AG04450 (cell line): ENCODE data around the gene HOXB7. TPM values are rescaled to one million over a fixed set of nuclear protein-coding genes. Genes with fewer than 3 reads are reported as not detected.

Experiments used
- CTCF ChIA-PET: fragments of 300-600, 350-600 bp; formaldehyde crosslinking; extraction: SDS; loops from one replicate; lab custom pipeline; 2022; ENCODE audit warnings: antibody characterized with exemption, inconsistent platforms; lab: Charles Lee
- POLR2A ChIA-PET: fragments of 350-600 bp; formaldehyde crosslinking; extraction: SDS; loops from one replicate; lab custom pipeline; 2021; ENCODE audit warnings: antibody characterized with exemption, inconsistent platforms; lab: Yijun Ruan, JAX
- DNase-seq: peaks from one replicate; pipeline ENCODE4 v3.0.0-alpha.2; 2011; ENCODE audit warnings: low read depth, low spot score
- H3K27ac ChIP-seq: one replicate; pipeline ENCODE4 v1.5.1; 2012; ENCODE audit warnings: low read depth, low read length, control low read depth
- H3K27me3 ChIP-seq: one replicate; pipeline ENCODE4 v1.6.0; 2012; ENCODE audit warnings: low read length; ENCODE audit not compliant: control insufficient read depth, insufficient read depth
- H3K4me3 ChIP-seq: 2 replicates; pipeline ENCODE4 v1.5.1; 2011; ENCODE audit warnings: mild to moderate bottlenecking, low read depth, low read length, control low read depth
- H3K9me3 ChIP-seq: 2 replicates; pipeline ENCODE4 v1.5.1; 2012; ENCODE audit warnings: low read length; ENCODE audit not compliant: control insufficient read depth, insufficient read depth
- CTCF ChIP-seq: IDR thresholded peaks from 2 replicates; pipeline ENCODE4 v1.5.1; 2011; ENCODE audit warnings: low read depth, low read length, control low read depth, inconsistent platforms
- polyA plus RNA-seq: library from polyadenylated mRNA; depleted of rRNA; stranded (reverse); fragments of >200 nt; gene quantifications from 2 replicates; pipeline ENCODE4 v1.2.3, GENCODE V29; 2011; rRNA removed
- small RNA-seq: library from RNA; depleted of rRNA; stranded (forward); fragments of <200 nt; gene quantifications from one replicate; pipeline ENCODE3, GENCODE V24; 2012; ENCODE audit warnings: low read depth; ENCODE audit not compliant: insufficient read length

Gene HOXB7
- polyA plus RNA-seq, 1 experiment = 11.3 TPM

GRCh38 chr17:48558831-48559121 lies 52.0 kb downstream of the HOXB7 start:
- Histone ChIP-seq H3K9me3 (no peaks in the 10 kb centered on the region; the same call in 1 of the 2 replicates), H3K4me3 (peak overlapping the region; percentile 54), H3K27me3 (no peaks in the 10 kb centered on the region), H3K27ac (peak overlapping the region; percentile 88)
- ChIA-PET POLR2A (no interaction called here), CTCF (interaction anchor here (1.2 kb wide), 1 partner anchor 207 kb away, joined by 4 read pairs; no protein-coding TSS in a partner anchor)
- DNase-seq = no peak
- no peak for TF ChIP-seq CTCF

- ChIA-PET POLR2A (interaction anchor here (0.6 to 4.9 kb wide), 6 partner anchors 9 to 75 kb away, joined by 3 to 40 read pairs (median 7); partner anchors contain the start of gene HOXB3), CTCF (interaction anchor here (0.6 to 0.9 kb wide), 2 partner anchors 35 to 66 kb away, joined by 3 read pairs; partner anchors contain the start of gene HOXB5)
- Histone ChIP-seq H3K4me3 (peak overlapping the region; percentile 54), H3K27ac (peak overlapping the region; percentile 88), H3K27me3 (no peaks in the 10 kb centered on the region), H3K9me3 (no peaks in the 10 kb centered on the region; the same call in 1 of the 2 replicates)
- no peak for DNase-seq
- no peak for TF ChIP-seq CTCF
Observed at GRCh38 chr17:48558057-48558830, 52.6 kb downstream of the HOXB7 start.

Small RNA genes within 50 kb of the gene (small RNA-seq; reads per million reads assigned to genes)
- not detected for gene MIR196A1

Other genes with a start within 250 kb of the HOXB7 start
- gene SKAP1, start 180.8 kb downstream of the HOXB7 start, polyA plus RNA-seq = not detected in 2 replicates
- not detected in 2 replicates for gene HOXB1, start 80.0 kb downstream of the HOXB7 start, polyA plus RNA-seq
- gene HOXB2, start 65.9 kb downstream of the HOXB7 start, polyA plus RNA-seq = 16.3 and 17.9 TPM in 2 replicates
- 5.8 and 6.1 TPM in 2 replicates for gene HOXB4, start 32.7 kb downstream of the HOXB7 start, polyA plus RNA-seq
- 28.3 and 33.0 TPM in 2 replicates for gene HOXB3, start 20.8 kb downstream of the HOXB7 start, polyA plus RNA-seq
- 9.4 and 9.8 TPM in 2 replicates for gene HOXB5, start 17.2 kb downstream of the HOXB7 start, polyA plus RNA-seq
- 15.4 and 20.4 TPM in 2 replicates for gene HOXB6, start 6.0 kb downstream of the HOXB7 start, polyA plus RNA-seq
- gene HOXB8, start 4.3 kb upstream of the HOXB7 start, polyA plus RNA-seq = 0.87 and 0.97 TPM in 2 replicates
- gene HOXB9, start 15.3 kb upstream of the HOXB7 start, polyA plus RNA-seq = 0.02 TPM in 1 of 2 replicates, not detected in the other
- not detected in 2 replicates for gene PRAC1, start 111.5 kb upstream of the HOXB7 start, polyA plus RNA-seq
- gene PRAC2, start 112.2 kb upstream of the HOXB7 start, polyA plus RNA-seq = not detected in 2 replicates
- gene HOXB13, start 117.7 kb upstream of the HOXB7 start, polyA plus RNA-seq = not detected in 2 replicates
- 0.04 and 0.06 TPM in 2 replicates for gene TTLL6, start 206.2 kb upstream of the HOXB7 start, polyA plus RNA-seq
- 102 and 130 TPM in 2 replicates for gene CALCOCO2, start 220.0 kb upstream of the HOXB7 start, polyA plus RNA-seq